ENCODE measurements around the gene GIGYF2.

GRCh38 chr2:232897598-232898408, 200.7 kb downstream of the GIGYF2 start:
- TF ChIP-seq POLR2A (IDR thresholded peaks at IDR 0.05; ENCODE audit: low read length) (no peak), ELK1 (IDR thresholded peaks at IDR 0.05; ENCODE audit: low read depth, low read length) (no peak), NR3C1 (IDR thresholded peaks at IDR 0.05) (no peak), CTCF (IDR thresholded peaks at IDR 0.05) (no peak), RAD21 (conservative IDR thresholded peaks at IDR 0.05 in 1 of 2, IDR thresholded peaks at IDR 0.05 in 1 of 2) (no peak), MYC (IDR thresholded peaks at IDR 0.05; ENCODE audit: borderline replicate concordance, low read length) (no peak), ZFP36 (IDR thresholded peaks at IDR 0.05; ENCODE audit: borderline replicate concordance, partially characterized antibody) (no peak), HDAC2 (IDR thresholded peaks at IDR 0.05) (no peak), JUN (IDR thresholded peaks at IDR 0.05) (no peak), EP300 (IDR thresholded peaks at IDR 0.05) (no peak), USF2 (IDR thresholded peaks at IDR 0.05) (no peak), ZSCAN20 (CRISPR knock-in tag; IDR thresholded peaks at IDR 0.05) (no peak), RFX5 (IDR thresholded peaks at IDR 0.05) (no peak)

All from A549 (cell line).